Activated CD8-positive, alpha-beta memory T cell treated with anti-CD3 and anti-CD28 coated beads, Interleukin-2, amount 50 U/mL, for 1 hour (primary cell): ENCODE measurements around the gene KCNMA1.
"Not testable (repeated sequence)": the region's sequence is repeated elsewhere in the genome, so short reads cannot be mapped to it uniquely, and the experiment has no call there.

Source experiments
- DNase-seq: peaks from one replicate; pipeline ENCODE4 v3.0.0-alpha.2; 2020; ENCODE audit errors: extremely low read depth

The KCNMA1 gene

DNA sequence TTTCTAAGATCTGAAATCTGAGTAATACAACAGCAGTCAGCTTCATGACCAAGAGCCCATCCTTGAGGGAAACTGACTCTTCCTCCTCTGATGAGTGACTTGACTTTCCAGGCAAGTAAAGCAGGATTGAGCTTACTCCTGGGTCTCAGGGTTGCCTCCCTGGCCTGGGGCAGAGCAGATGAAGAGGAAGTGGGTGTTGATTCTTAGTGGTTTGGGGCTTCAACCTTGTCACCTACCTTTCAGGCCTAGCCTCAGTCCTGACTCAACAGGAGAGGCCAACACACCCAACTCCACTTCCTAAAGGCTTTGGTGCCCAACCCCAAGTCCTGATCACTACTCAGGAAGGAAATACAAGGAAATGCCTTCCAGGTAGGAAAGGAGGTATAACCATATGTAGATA lies 54.1 kb downstream of the KCNMA1 start:
- DNase-seq, result no peak

GRCh38 chr10:77582710-77583115 lies 54.9 kb downstream of the KCNMA1 start:
- no peak for DNase-seq

DNA sequence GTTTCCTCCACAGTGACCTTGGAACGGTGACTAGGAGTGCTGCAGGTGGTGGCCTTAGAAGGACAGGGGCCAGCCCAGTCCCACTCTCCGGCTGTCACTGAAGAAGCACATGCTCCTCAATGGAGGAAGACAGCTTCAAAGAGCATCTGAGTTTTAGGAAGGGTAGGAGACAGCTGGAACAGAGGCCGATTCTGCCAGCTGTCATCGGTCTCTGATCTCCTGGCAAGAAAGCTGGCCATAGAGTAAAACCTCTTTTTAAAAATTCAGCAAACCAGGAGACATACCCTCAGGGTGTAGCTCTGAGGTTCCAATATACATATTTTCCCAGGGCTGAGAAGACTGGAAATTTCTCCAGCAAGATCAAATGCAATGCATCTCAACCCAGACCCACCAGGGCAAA lies 55.9 kb downstream of the KCNMA1 start:
- DNase-seq, result no peak

GRCh38 chr10:77580482-77580881 lies 57.1 kb downstream of the KCNMA1 start:
- no peak for DNase-seq

DNA sequence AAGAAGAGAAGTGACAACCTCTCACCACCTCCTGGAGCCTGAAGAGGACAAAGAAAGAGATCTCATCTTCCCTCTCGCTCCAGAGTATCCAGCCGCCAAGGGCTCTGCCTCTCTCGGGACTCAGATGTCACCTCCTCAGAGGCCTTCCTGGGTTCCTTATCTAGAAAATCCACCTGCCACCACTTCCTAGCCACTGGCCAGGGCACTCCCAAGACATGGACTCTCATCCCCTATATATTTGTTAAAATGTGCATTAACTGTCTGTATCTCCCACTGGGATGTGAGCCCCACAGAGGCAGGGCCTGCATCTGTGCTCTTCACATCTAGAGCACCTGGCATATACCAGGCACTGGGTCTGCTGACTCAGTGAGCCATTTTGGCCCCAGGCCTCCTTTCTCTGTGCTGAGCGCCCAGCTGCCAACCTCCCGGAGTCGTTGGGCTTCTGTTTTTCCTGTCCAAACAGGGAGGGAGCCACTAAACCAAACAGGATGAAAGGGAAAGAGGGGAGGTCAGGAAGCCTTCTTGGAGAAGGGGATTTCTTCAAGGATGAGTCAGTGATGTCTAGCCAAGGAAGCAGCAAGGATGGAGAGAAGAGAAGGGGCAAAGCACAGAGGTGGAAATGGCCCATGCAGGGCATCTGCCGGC lies 58.9 kb downstream of the KCNMA1 start:
- no peak for DNase-seq

GRCh38 chr10:77577666-77578229 lies 59.9 kb downstream of the KCNMA1 start:
- DNase-seq, result no peak

- DNase-seq, result no peak
Observed at GRCh38 chr10:77576444-77577032, 61.1 kb downstream of the KCNMA1 start.

- no peak for DNase-seq
Observed at GRCh38 chr10:77576007-77576367, 61.6 kb downstream of the KCNMA1 start.

DNA sequence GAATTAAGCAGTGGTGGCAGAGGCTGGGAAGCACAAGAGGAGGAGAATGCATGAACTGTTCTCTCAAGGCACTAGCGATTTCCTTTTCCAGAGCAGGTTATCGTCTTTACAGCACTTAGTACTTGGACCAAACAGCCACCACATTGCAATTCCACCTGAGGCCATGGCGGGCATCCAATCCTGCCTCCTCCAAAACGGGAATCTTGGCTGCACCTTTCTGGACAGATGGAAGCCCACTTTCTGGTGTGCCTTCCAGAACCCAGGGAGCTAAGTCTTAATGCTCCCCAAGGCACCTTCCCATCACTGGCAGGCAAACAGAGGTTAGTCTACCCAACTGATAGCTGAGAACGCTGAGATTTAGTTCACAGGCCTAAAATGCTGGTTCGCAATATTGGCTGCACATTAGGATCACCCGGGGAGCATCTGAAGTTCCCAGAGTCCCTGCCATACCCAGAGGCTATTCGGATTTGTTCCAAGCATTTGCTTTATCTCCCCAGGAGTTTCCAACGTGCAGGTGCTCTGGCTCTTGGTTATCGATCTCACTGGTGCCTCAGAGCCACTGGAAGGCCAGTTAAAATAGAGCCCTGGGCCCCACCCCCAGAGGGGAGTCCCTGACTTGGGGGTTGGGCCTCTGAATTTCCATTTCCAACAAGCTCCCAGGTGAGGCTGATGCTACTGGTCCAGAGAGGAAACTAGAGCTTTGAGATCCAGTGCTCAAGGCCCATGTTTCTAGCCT lies 62.2 kb downstream of the KCNMA1 start:
- DNase-seq, result no peak

DNA sequence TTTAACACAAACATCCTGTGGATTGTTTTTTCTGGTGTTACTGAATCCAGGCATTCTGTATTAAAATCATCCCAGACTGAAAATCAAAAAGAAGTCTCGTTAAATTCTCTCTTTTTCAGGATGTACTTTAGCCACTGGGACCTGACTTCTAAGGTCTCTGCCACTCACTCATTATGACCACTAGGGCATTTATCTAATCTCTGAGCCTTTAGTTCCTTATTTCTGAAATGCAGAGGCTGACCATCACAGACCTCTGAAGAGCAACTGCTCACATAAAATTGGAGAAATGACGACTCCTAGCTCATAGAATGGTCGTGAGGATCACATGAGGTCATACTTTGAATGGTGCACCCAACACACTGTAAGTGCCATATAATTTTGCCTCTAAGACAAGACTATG lies 63.2 kb downstream of the KCNMA1 start:
- DNase-seq, result no peak

- DNase-seq, result not testable (repeated sequence)
Observed at GRCh38 chr10:77572520-77572919, 65.1 kb downstream of the KCNMA1 start.

DNA sequence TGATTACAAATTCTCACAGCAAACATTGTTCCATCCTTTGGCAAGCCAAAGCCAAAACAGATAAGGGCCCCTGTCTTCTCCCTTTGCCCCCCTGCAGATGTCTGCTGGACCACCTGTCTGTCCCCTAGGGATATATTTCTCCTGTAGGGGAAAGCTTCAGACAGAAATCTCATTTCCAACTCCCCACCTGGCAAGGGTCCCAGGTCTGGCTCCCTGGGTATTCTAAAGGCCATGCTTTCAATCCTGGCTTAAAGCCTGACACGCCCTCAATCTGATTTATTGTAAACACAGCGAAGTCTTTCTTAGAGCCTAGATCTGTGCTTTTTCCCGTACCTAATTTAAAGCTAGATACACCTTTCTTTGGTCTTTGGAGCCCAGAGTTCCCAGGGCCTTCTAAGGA lies 66.1 kb downstream of the KCNMA1 start:
- no peak for DNase-seq

DNA sequence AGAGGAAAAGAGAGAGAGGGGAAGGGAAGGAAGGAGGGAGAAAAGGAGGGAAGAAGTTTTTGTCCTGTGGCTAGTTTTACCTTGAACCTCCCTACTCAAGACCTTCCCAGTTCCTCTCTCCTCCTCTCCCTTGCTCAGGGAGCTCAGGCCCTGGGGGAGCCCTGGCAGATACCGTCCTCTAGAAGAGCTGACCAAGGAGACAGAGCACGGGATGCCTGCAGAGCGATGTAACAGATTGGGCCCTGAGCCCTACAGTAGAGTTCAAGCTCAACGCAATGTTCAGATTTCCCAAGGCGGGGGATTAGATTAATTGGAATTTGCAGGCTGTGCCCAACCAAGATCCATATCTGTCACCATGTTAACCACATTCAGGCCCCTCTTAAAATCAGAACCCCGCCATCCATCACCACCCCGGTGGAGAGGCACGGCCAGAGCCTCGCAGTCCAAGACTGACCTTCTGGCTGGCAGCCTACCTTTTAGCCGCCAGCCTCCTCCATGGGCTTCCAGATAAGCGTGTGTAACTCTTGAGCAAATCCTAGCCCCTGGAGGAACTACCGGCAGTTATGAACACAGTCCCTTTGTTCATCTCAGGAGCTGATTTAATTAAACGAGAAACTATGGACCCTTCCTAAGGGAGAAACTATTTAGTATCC lies 70.6 kb downstream of the KCNMA1 start:
- no peak for DNase-seq

DNA sequence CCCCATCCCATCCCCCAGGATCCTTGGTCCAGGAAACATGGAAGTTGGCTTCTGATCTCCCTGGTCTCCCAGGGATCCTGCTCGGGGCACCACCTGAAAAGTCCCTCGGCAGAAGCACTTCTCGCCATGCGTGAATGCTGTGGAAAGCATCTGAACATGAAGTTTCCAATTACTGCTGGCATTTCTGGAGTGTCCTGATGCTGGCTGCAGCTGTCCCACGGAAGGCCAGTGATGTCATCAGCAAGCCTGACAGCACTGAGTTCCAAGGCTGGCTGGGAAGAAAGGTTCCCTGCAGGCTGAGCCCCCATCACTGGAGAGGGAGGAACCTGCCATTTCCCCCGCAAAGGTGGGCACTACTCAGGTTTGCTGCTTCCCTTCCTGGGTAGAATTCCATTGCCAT lies 71.4 kb downstream of the KCNMA1 start:
- DNase-seq, result no peak

DNA sequence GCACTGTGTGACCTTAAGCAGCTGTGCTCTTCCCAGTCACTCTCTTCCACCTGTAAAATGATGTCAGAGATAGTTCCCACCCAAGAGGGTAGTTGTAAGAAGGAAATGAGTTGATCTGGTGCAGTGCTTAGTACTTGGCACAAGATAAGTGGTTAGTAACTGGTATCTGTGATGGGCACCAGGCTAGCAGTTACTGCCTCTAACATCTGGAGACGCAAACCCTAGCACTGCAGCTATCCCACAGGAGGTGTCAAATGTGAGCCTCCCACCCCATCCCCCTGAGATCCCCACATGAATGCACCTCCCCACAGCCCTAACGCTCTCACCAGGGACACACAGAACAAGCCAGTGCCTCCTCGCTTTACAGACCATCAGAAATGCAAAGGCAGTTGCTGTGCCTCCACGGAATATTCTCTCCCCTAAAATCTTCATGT lies 72.0 kb downstream of the KCNMA1 start:
- DNase-seq, result no peak

- DNase-seq, result no peak
Observed at GRCh38 chr10:77564731-77565589, 72.6 kb downstream of the KCNMA1 start.

- DNase-seq, result no peak
Observed at GRCh38 chr10:77563638-77564270, 73.9 kb downstream of the KCNMA1 start.

- no peak for DNase-seq
Observed at GRCh38 chr10:77562742-77563141, 74.9 kb downstream of the KCNMA1 start.

GRCh38 chr10:77561991-77562390 lies 75.6 kb downstream of the KCNMA1 start:
- DNase-seq, result no peak

DNA sequence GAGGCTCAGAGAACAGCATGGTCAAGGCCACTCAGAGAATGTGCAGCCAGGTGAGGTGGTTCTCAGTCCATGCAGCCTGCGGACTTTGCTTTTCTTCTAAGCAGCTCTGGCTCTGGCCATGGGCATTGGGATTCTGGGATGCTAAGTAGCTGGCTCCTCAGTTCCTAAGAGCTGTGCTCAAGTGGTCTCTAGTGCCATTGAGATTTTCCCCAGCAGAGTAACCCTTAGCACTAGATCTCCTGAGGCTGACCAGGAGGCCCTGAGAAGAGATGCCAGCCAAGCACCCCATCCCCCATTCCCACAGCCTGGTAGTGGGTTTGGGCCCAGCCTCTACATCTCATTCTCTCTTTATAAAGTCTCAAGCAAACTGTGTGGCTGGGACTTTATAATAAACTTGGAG lies 77.1 kb downstream of the KCNMA1 start:
- no peak for DNase-seq

DNA sequence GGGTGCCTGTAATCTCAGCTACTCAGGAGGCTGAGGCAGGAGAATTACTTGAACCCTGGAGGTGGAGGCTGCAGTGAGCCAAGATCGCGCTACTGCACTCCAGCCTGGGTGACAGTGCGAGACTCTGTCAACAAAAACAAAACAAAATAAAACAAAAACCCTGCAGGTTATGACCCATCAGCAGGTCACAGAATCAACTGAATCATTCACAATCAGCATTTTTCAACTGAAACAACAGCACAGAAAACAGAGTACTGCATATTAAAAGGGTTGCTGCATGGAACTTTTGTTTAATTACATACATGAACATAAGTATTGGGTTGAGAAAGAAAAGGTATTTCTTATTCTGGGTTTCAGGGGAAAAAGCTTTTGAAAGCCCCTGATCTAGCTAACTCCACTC lies 77.6 kb downstream of the KCNMA1 start:
- DNase-seq, result no peak
